ENCODE results near the gene BTBD7.

BTBD7 gene

GRCh38 chr14:93319494-93319893, 13.3 kb downstream of the BTBD7 start:
- H3K4me1 Mint-ChIP-seq = peaks cover 31% of the 10 kb centered on the region
- peaks cover 3% of the 10 kb centered on the region for H3K9me3 Mint-ChIP-seq
- no peak for ATAC-seq
- H3K27ac Mint-ChIP-seq = no peak overlapping the region
- no peak overlapping the region for H3K4me3 Mint-ChIP-seq
- H3K36me3 Mint-ChIP-seq (ENCODE audit: low read depth) = peaks cover 12% of the 10 kb centered on the region
- H3K27me3 Mint-ChIP-seq = no peaks in the 10 kb centered on the region
- DNase-seq = no peak

DNA sequence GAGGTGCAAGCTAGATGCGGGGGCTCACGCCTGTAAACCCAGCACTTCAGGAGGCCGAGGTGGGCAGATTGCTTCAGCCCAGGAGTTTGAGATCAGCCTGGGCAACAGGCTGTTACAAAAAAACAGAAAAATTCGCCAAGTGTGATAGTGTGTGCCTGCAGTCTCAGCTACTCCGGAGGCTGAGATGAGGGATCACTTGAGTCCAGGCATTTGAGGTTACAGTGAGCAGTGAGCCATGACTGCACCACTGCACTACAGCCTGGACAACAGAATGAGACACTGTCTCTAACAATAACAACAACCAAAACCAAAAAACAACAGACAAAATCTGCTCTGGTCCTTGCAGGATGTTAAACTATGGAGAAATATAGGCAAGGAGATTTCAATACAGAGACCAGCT, 13.9 kb downstream of the BTBD7 start:
- Mint-ChIP-seq H3K27me3 (no peaks in the 10 kb centered on the region), H3K4me3 (no peak overlapping the region), H3K27ac (no peak overlapping the region), H3K4me1 (peaks cover 29% of the 10 kb centered on the region), H3K36me3 (ENCODE audit: low read depth) (peaks cover 10% of the 10 kb centered on the region), H3K9me3 (peaks cover 3% of the 10 kb centered on the region)
- DNase-seq (no peak), ATAC-seq (no peak)

GRCh38 chr14:93317875-93318807, 14.7 kb downstream of the BTBD7 start:
- H3K4me1 Mint-ChIP-seq = peaks cover 27% of the 10 kb centered on the region
- DNase-seq = no peak
- no peak for ATAC-seq
- H3K9me3 Mint-ChIP-seq = peaks cover 3% of the 10 kb centered on the region
- no peaks in the 10 kb centered on the region for H3K27me3 Mint-ChIP-seq
- no peak overlapping the region for H3K27ac Mint-ChIP-seq
- H3K4me3 Mint-ChIP-seq = no peak overlapping the region
- H3K36me3 Mint-ChIP-seq (ENCODE audit: low read depth) = peaks cover 7% of the 10 kb centered on the region

DNA sequence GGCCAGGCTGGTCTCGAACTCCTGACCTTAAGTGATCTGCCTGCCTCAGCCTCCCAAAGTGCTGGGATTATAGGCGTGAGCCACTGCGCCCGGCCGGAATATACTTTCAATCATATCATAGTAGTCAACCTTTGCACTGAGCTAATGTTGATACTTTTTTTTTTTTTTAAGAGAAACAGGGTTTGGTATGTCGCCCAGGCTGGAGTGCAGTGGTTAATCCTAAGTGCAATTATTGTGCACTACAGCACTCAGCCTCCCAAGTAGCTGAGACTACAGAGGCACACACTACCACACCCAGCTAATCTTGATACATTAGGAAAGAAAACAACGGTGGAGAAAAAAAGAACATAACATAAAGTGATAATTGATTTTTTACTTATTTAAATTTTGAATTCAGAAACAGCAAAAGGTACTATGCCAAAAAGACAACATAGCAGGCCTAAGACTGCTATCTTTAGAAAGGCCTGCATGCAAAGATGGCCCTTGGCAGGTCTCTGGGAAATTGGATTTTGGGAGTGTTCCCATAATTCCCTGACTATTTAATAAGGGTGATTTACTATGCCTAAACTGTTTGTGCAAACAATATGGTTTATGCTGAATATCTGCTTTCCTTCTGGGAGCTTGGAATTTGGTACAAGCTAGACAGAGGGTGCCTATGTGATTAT, 15.5 kb downstream of the BTBD7 start:
- no peaks in the 10 kb centered on the region for H3K27me3 Mint-ChIP-seq
- peaks cover 7% of the 10 kb centered on the region for H3K36me3 Mint-ChIP-seq (ENCODE audit: low read depth)
- no peak overlapping the region for H3K27ac Mint-ChIP-seq
- DNase-seq (no peak), ATAC-seq (no peak)
- H3K9me3 Mint-ChIP-seq = peaks cover 3% of the 10 kb centered on the region
- peaks cover 27% of the 10 kb centered on the region for H3K4me1 Mint-ChIP-seq
- no peak overlapping the region for H3K4me3 Mint-ChIP-seq

GRCh38 chr14:93316716-93317115, 16.1 kb downstream of the BTBD7 start:
- Mint-ChIP-seq H3K4me1 (peaks cover 27% of the 10 kb centered on the region), H3K27ac (no peak overlapping the region), H3K27me3 (no peaks in the 10 kb centered on the region), H3K4me3 (no peak overlapping the region), H3K36me3 (ENCODE audit: low read depth) (peaks cover 4% of the 10 kb centered on the region), H3K9me3 (peaks cover 3% of the 10 kb centered on the region)
- ATAC-seq (no peak), DNase-seq (no peak)

DNA sequence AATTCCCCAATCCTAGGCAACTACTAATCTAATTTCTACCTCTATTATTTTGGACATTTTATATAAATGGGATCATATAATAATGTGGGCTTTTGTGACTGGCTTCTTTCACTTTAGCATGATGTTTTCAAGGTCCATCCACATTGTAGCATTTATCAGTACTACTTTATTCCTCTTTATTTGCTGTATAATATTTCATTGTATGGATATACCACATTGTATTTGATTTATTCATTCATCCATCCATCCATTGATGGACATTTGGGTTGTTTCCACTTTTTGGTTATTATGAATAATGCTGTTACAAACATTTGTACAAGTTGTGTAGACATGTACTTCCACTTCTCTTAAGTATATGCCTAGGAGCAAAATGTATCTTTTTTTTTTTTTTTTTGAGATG, 17.3 kb downstream of the BTBD7 start:
- no peak for DNase-seq
- Mint-ChIP-seq H3K9me3 (peaks cover 3% of the 10 kb centered on the region), H3K36me3 (ENCODE audit: low read depth) (peaks cover 4% of the 10 kb centered on the region), H3K27me3 (no peaks in the 10 kb centered on the region), H3K27ac (no peak overlapping the region), H3K4me3 (no peak overlapping the region), H3K4me1 (peaks cover 27% of the 10 kb centered on the region)
- no peak for ATAC-seq

DNA sequence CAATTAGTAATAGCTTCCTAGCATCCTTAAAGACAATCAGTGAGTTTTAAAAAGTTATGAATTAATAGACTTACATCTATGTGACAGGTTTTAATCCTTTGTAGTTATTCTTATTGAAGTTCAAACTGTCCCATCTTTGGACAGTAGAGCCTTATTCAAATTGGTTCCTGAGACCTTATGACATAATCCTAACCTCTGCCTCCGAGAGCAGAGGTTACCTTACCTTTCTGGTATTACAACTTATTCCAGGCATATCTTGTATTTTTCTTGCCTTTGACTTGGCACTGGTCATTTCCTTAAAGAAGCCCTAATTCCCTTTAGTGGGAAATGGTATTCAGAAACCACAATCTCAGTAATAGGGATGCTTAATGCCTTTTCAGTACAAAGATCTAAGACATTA, 21.8 kb downstream of the BTBD7 start:
- Mint-ChIP-seq H3K27me3 (no peaks in the 10 kb centered on the region), H3K9me3 (no peaks in the 10 kb centered on the region), H3K27ac (no peak overlapping the region), H3K36me3 (ENCODE audit: low read depth) (no peaks in the 10 kb centered on the region), H3K4me1 (peaks cover 10% of the 10 kb centered on the region), H3K4me3 (no peak overlapping the region)
- ATAC-seq (no peak), DNase-seq (no peak)

GRCh38 chr14:93309427-93309966, 23.3 kb downstream of the BTBD7 start:
- peaks cover 11% of the 10 kb centered on the region for H3K4me1 Mint-ChIP-seq
- H3K4me3 Mint-ChIP-seq = no peak overlapping the region

GRCh38 chr14:93308686-93309345, 24.0 kb downstream of the BTBD7 start:
- Mint-ChIP-seq H3K36me3 (ENCODE audit: low read depth) (no peaks in the 10 kb centered on the region), H3K27ac (no peak overlapping the region), H3K27me3 (no peaks in the 10 kb centered on the region), H3K9me3 (no peaks in the 10 kb centered on the region), H3K4me3 (no peak overlapping the region), H3K4me1 (peaks cover 11% of the 10 kb centered on the region)
- DNase-seq = no peak
- ATAC-seq = no peak

More at GRCh38 chr14:93309427-93309966, 23.3 kb downstream of the BTBD7 start:
- Mint-ChIP-seq H3K9me3 (no peaks in the 10 kb centered on the region), H3K27me3 (no peaks in the 10 kb centered on the region), H3K36me3 (ENCODE audit: low read depth) (no peaks in the 10 kb centered on the region), H3K27ac (no peak overlapping the region)
- DNase-seq = no peak
- ATAC-seq = no peak

- Mint-ChIP-seq H3K27me3 (no peaks in the 10 kb centered on the region), H3K36me3 (ENCODE audit: low read depth) (no peaks in the 10 kb centered on the region), H3K4me1 (peaks cover 11% of the 10 kb centered on the region), H3K9me3 (no peaks in the 10 kb centered on the region), H3K4me3 (no peak overlapping the region), H3K27ac (no peak overlapping the region)
- no peak for DNase-seq
- ATAC-seq = no peak
These were observed 26.0 kb downstream of the BTBD7 start for GRCh38 chr14:93306812-93307211.

DNA sequence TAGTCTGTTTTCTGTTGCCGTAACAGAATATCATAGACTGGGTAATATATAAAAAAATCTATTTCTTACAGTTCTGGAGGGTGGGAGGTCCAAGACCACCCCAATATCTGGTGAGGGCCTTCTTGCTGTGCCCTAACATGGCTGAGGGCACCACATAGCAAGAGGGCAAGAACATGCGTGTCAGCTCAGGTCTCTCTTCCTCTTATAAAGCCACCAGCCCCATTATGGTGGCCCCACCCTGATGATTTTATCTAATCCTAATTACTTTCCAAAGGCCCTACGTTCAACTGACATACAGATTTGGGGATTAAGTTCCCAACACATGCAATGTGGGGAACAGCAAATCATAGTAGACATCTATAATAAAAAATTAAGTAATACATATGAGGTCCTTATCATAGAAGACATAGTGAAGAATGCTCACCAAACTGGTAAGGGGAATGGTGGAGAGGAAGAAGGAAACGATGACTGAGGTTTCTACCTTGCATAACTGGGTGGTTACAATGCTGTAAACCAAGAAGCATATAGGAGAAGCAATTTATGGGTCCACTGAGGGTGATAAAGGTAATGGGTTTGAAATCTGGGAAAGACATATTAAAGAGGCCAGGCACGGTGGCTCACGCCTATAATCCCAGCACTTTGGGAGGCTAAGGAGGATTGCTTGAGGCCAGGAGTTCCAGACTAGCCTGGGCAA, 27.0 kb downstream of the BTBD7 start:
- H3K4me3 Mint-ChIP-seq = no peak overlapping the region
- no peak for ATAC-seq
- no peaks in the 10 kb centered on the region for H3K36me3 Mint-ChIP-seq (ENCODE audit: low read depth)
- DNase-seq = no peak
- peaks cover 11% of the 10 kb centered on the region for H3K4me1 Mint-ChIP-seq
- no peaks in the 10 kb centered on the region for H3K9me3 Mint-ChIP-seq
- no peaks in the 10 kb centered on the region for H3K27me3 Mint-ChIP-seq
- no peak overlapping the region for H3K27ac Mint-ChIP-seq

DNA sequence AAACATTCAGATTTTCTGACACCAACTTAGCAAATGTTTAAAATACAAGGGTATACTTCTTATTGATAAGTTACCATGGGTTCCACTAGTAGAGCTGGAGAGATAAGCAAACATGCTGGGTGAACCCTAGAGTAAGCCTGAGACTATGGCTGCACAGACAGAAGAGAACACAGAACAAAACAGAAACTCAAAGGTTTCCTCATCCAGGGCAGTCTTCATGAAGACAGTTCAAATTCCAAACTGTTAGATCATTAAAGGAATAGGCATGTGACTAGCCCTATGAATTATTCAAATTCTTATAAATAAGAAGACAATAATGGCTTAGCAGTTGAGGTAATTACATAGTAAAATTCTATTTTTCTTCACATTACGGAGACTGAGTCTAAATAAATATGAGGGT, 28.1 kb downstream of the BTBD7 start:
- Mint-ChIP-seq H3K27me3 (no peaks in the 10 kb centered on the region), H3K4me3 (no peak overlapping the region), H3K9me3 (no peaks in the 10 kb centered on the region), H3K4me1 (peaks cover 14% of the 10 kb centered on the region), H3K27ac (no peak overlapping the region), H3K36me3 (ENCODE audit: low read depth) (no peaks in the 10 kb centered on the region)
- no peak for DNase-seq
- ATAC-seq = no peak

- ATAC-seq (no peak), DNase-seq (no peak)
- no peak overlapping the region for H3K27ac Mint-ChIP-seq
- H3K27me3 Mint-ChIP-seq = no peaks in the 10 kb centered on the region
- peaks cover 11% of the 10 kb centered on the region for H3K4me1 Mint-ChIP-seq
- H3K36me3 Mint-ChIP-seq (ENCODE audit: low read depth) = no peaks in the 10 kb centered on the region
- H3K9me3 Mint-ChIP-seq = no peaks in the 10 kb centered on the region
- no peak overlapping the region for H3K4me3 Mint-ChIP-seq
These were observed 29.2 kb downstream of the BTBD7 start for GRCh38 chr14:93303659-93304058.
